Keratinocyte (primary cell): Measurements from ENCODE around the gene SLC66A1. TPM values are rescaled to one million over a fixed set of nuclear protein-coding genes. Genes with fewer than 3 reads are reported as not detected.

ENCODE experiments used
- DNase-seq: peaks from one replicate; pipeline ENCODE4 v3.0.0-alpha.2; 2011; ENCODE audit warnings: low read depth, missing footprints, low spot score
- FAIRE-seq: peaks from 2 replicates; lab custom pipeline; 2011; peaks lifted over from hg19 to GRCh38; lab: Jason Lieb, UNC
- H2AFZ ChIP-seq: 2 replicates; pipeline ENCODE4 v1.6.0; 2012; ENCODE audit warnings: low read length, control low read depth, inconsistent platforms; ENCODE audit not compliant: control insufficient read depth
- H3K27ac ChIP-seq: 2 replicates; pipeline ENCODE4 v1.5.1; 2011; ENCODE audit warnings: low read length; ENCODE audit not compliant: control insufficient read depth, insufficient read depth
- H3K27me3 ChIP-seq: 3 replicates; pipeline ENCODE4 v1.6.0; 2011; ENCODE audit warnings: low read length; ENCODE audit not compliant: control insufficient read depth, insufficient read depth; ENCODE audit errors: extremely low read depth
- H3K36me3 ChIP-seq, 2 experiments: 2 replicates in 1 of 2; 3 replicates in 1 of 2; pipeline ENCODE4 v1.5.1; 2011; ENCODE audit warnings: low read length in 2 of 2, mild to moderate bottlenecking in 1 of 2; ENCODE audit not compliant: control insufficient read depth in 2 of 2, insufficient read depth in 2 of 2; ENCODE audit errors: extremely low read depth in 1 of 2
- H3K4me1 ChIP-seq: 3 replicates; pipeline ENCODE4 v1.5.1; 2011; ENCODE audit warnings: low read length; ENCODE audit not compliant: control insufficient read depth, insufficient read depth; ENCODE audit errors: extremely low read depth
- H3K4me2 ChIP-seq: 3 replicates; pipeline ENCODE4 v1.6.0; 2011; ENCODE audit warnings: low read depth, low read length; ENCODE audit not compliant: control insufficient read depth, insufficient read depth; ENCODE audit errors: extremely low read depth
- H3K4me3 ChIP-seq, 3 experiments: fragments of 200-600 bp in 1 of 3; sonication (generic) in 1 of 3; 2 replicates in 2 of 3; 3 replicates in 1 of 3; pipeline ENCODE4 v1.5.1; 2011 to 2016; ENCODE audit warnings: low read length in 3 of 3, mild to moderate bottlenecking in 3 of 3, control low read depth in 2 of 3, inconsistent platforms in 1 of 3, low read depth in 1 of 3, mixed read lengths in 1 of 3, mixed run types in 1 of 3, moderate library complexity in 1 of 3; ENCODE audit not compliant: control insufficient read depth in 2 of 3, insufficient read depth in 2 of 3; ENCODE audit errors: extremely low read depth in 1 of 3
- H3K79me2 ChIP-seq: 2 replicates; pipeline ENCODE4 v1.6.0; 2012; ENCODE audit warnings: low read length; ENCODE audit not compliant: control insufficient read depth, insufficient read depth
- H3K9ac ChIP-seq: 3 replicates; pipeline ENCODE4 v1.6.0; 2011; ENCODE audit warnings: low read length; ENCODE audit not compliant: control insufficient read depth, insufficient read depth; ENCODE audit errors: extremely low read depth
- H3K9me1 ChIP-seq: 3 replicates; pipeline ENCODE4 v1.6.0; 2011; ENCODE audit warnings: low read length; ENCODE audit not compliant: control insufficient read depth, insufficient read depth; ENCODE audit errors: extremely low read depth
- H3K9me3 ChIP-seq: 2 replicates; pipeline ENCODE4 v1.5.1; 2012; ENCODE audit warnings: low read depth, low read length; ENCODE audit not compliant: control insufficient read depth
- H4K20me1 ChIP-seq: 3 replicates; pipeline ENCODE4 v1.6.0; 2011; ENCODE audit warnings: low read length; ENCODE audit not compliant: control insufficient read depth, insufficient read depth; ENCODE audit errors: extremely low read depth
- CTCF ChIP-seq, 3 experiments: IDR thresholded peaks in 1 of 3; conservative IDR thresholded peaks in 1 of 3; optimal IDR thresholded peaks in 1 of 3; 2 replicates in 2 of 3; 3 replicates in 1 of 3; pipeline versions ENCODE3 to v1.5.1; 2011; ENCODE audit warnings: low read length in 3 of 3, mild to moderate bottlenecking in 3 of 3, moderate library complexity in 2 of 3, control low read depth in 1 of 3, inconsistent platforms in 1 of 3; ENCODE audit not compliant: insufficient read depth in 2 of 3; ENCODE audit errors: extremely low read depth in 1 of 3
- EZH2 ChIP-seq: IDR thresholded peaks from one replicate; pipeline ENCODE4 v1.6.1; 2012; ENCODE audit warnings: inconsistent platforms, mild to moderate bottlenecking, low read length, moderate library complexity
- dilution Hi-C: fragments of 300-500 bp; cut with MboI; formaldehyde crosslinking; loops from one replicate; pipeline ENCODE4 v1.7.0; 2020; ENCODE audit warnings: low sequenced_read_pairs; ENCODE audit not compliant: extremely low pct_ligation_motif_present
- polyA plus RNA-seq, 5 experiments: library from polyadenylated mRNA; depleted of rRNA in 3 of 5; stranded (reverse) in 3 of 5; stranded (forward) in 1 of 5; unstranded in 1 of 5; fragments of >200 nt; gene quantifications; 1 replicate in 1 of 5; 2 replicates in 3 of 5; 3 replicates in 1 of 5; pipeline versions ENCODE4 v1.2.1 to v1.2.3, GENCODE V29; 2011 to 2012; ENCODE audit warnings: missing spikeins in 2 of 5, low read depth in 1 of 5, low replicate concordance in 1 of 5

SLC66A1 gene
- polyA plus RNA-seq, 1 donor (not counting 4 experiments of a cell fraction or from before 2014, with no cell fraction given), result 8.0 TPM

GRCh38 chr1:19331262-19331878 is 19.2 kb downstream of the SLC66A1 start:
- no peak overlapping the region for H2AFZ ChIP-seq
- peaks cover 0 to 6% of the 10 kb centered on the region in 2 experiments for H3K36me3 ChIP-seq
- H3K4me2 ChIP-seq, result no peak overlapping the region
- dilution Hi-C loops, result no loop called here
- no peak overlapping the region for H3K9ac ChIP-seq
- no peak overlapping the region for H3K4me3 ChIP-seq
- no peaks in the 10 kb centered on the region for H3K9me3 ChIP-seq
- H3K9me1 ChIP-seq, result no peaks in the 10 kb centered on the region
- no peak for TF ChIP-seq CTCF (optimal IDR thresholded peaks at IDR 0.05 in 1 of 3, IDR thresholded peaks at IDR 0.05 in 1 of 3, conservative IDR thresholded peaks at IDR 0.05 in 1 of 3; ENCODE audit: extremely low read depth in 1 of 3, insufficient read depth in 2 of 3, low read length in 3 of 3)
- no peak for TF ChIP-seq EZH2
- peaks cover 3% of the 10 kb centered on the region for H4K20me1 ChIP-seq
- no peaks in the 10 kb centered on the region for H3K4me1 ChIP-seq
- no peak for FAIRE-seq
- H3K79me2 ChIP-seq, result no peaks in the 10 kb centered on the region
- H3K27ac ChIP-seq, result no peak overlapping the region
- H3K27me3 ChIP-seq, result no peaks in the 10 kb centered on the region
- no peak for DNase-seq

GRCh38 chr1:19332832-19333231 is 20.7 kb downstream of the SLC66A1 start:
- Histone ChIP-seq H3K9me3 (no peaks in the 10 kb centered on the region), H3K36me3 (peaks cover 0 to 5% of the 10 kb centered on the region in 2 experiments), H3K4me1 (no peaks in the 10 kb centered on the region), H3K27ac (no peak overlapping the region), H2AFZ (no peak overlapping the region), H3K4me2 (no peak overlapping the region), H3K79me2 (no peaks in the 10 kb centered on the region), H3K27me3 (no peaks in the 10 kb centered on the region), H3K4me3 (no peak overlapping the region), H3K9me1 (no peaks in the 10 kb centered on the region), H4K20me1 (peaks cover 3% of the 10 kb centered on the region), H3K9ac (no peak overlapping the region)
- FAIRE-seq, result no peak
- dilution Hi-C loops, result no loop called here
- no peak for TF ChIP-seq EZH2
- TF ChIP-seq CTCF (optimal IDR thresholded peaks at IDR 0.05 in 1 of 3, IDR thresholded peaks at IDR 0.05 in 1 of 3, conservative IDR thresholded peaks at IDR 0.05 in 1 of 3; ENCODE audit: extremely low read depth in 1 of 3, insufficient read depth in 2 of 3, low read length in 3 of 3), result no peak
- DNase-seq, result no peak
